Activated CD8-positive, alpha-beta memory T cell treated with anti-CD3 and anti-CD28 coated beads for 4 hours (primary cell): ENCODE results near the gene LEO1.

Source experiments
- DNase-seq, 2 donors: peaks; one replicate each; pipeline ENCODE4 v3.0.0-alpha.2; 2020; ENCODE audit warnings: low read depth in 2 of 2

Gene LEO1

GRCh38 chr15:51971375-51972133 is at the start of gene LEO1:
Gene LEO1 (minus strand): TSS chr15:51971778. CDS start chr15:51971745, 33 bp downstream.
- DNase-seq = peak; percentile 78 to 81

- peak; percentile 43 to 62 for DNase-seq
Observed at GRCh38 chr15:52021128-52021671, 49.6 kb upstream of the LEO1 start.

DNA sequence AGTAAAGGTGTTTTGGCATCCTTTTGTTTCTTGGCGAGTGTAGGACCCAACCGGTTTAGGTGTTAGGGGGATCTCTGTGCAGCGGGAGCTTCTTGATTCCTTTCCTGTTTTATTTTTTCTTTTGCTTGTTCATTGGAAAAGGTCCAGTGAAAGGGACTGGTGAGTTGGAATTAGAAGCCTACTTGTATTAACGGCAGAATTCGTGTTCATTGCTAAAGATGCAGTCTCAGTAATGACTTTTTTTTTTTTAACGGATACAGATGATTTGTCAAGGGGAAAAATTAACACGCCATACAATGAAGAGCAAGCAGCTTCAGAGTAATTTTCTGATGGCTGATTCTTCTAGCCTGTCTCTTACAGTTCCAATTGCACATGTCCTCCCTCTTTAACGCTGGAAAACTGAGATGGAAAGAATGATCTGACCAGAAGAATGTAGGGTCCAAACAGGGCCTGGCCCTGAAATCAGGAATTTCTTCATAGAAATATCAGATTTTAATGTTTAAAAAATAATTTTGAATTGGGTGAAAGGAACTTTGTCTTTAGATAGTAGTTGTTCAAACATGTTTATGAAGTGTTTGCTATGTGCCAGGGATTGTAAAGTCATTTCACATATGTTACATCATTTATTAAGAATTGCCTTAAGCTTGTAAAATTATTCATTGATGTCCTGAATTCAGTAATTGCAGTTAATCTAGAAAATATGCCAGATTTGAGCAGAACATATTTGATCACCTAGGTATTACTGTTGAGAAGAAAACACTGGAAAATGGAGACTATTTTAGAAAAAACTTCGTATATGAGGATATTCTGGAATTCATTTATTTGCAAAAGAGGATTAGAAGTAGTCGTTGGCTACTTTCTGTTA is 48.9 kb upstream of the LEO1 start:
- no peak for DNase-seq

DNA sequence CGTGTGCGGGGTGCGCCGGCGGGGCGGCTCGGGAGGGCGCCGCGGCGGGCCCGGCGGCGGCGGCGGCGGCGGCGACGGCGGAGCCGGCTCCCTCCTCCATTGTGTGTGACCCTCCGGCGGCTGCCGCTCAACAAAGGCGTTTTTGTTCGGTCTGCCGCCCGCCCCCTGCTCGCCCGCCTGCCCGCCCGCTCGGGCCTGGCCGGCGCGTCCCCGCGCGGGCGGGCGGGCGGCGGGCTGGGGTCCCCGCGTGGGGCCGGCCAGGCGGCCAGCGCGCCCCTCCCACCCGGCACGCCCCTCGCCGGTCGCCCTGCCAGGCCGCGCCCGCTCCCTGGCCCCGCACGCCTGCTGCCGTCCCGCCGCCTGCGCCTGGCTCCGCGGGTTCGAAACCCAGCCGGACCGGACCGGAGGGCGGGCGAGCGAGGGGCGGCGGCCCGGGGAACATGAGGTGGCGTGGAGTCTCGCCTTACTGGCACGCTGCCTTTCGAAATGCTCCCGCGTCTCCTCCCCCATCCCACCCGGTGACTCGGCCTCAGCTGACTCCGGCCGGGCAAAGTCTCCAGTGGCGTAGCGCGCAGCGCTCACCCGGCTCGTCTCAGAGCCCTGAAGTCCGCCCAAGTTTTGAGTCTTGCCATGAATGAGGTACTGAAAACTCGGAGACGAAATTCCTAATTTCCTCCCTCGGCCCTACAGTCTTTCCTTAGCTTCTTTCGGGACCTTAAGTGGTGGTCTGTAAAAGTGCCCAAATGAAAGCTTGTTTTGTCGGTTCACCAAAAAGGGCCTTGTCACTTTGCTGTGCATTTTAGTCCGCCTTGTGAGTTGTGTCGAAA is 48.0 kb upstream of the LEO1 start:
- DNase-seq = peak; percentile 22 to 41

- DNase-seq = peak; percentile 88 to 92
Observed at GRCh38 chr15:52018693-52019393, 47.3 kb upstream of the LEO1 start, which contains the start of gene MAPK6. Gene MAPK6 (plus strand): TSS chr15:52019219. CDS start chr15:52046461, 27,242 bp downstream.

GRCh38 chr15:52018244-52018643 is 46.7 kb upstream of the LEO1 start:
- no peak for DNase-seq

DNA sequence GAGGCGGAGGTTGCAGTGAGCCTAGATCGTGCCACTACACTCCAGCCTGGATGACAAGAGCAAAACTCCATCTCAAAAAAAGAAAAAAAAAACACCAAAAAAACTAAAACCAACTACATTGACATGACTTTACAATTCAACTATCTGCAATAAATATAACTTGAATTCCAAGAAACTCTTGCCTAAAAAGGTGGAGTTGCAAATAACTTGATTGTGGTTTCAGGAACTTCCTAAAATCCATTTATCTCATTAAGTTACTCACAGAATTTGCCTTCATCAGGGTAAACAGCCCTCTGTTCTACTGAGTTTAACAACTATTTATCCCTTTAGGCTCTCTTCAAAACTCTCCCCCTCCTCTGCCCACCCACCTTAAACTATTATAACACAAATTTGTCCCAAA is 44.7 kb upstream of the LEO1 start:
- no peak for DNase-seq

DNA sequence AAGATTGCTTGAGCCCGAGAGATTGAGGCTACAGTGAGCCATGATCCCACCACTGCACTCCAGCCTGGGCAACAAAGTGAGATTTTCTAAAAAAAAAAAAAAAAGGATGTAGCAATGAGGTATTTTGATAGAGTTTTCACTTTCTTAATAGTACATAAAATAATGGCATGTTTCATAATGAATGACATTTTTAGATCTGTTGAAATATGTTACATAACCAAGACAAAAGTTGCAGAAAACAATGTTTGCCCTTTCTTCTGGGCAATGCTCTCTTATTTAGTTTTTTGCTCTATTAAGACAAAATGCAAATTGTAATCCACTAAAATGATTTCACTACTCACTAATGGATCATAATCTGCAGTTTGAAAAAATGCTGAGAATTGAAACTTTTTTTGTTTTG is 43.0 kb upstream of the LEO1 start:
- DNase-seq = no peak

DNA sequence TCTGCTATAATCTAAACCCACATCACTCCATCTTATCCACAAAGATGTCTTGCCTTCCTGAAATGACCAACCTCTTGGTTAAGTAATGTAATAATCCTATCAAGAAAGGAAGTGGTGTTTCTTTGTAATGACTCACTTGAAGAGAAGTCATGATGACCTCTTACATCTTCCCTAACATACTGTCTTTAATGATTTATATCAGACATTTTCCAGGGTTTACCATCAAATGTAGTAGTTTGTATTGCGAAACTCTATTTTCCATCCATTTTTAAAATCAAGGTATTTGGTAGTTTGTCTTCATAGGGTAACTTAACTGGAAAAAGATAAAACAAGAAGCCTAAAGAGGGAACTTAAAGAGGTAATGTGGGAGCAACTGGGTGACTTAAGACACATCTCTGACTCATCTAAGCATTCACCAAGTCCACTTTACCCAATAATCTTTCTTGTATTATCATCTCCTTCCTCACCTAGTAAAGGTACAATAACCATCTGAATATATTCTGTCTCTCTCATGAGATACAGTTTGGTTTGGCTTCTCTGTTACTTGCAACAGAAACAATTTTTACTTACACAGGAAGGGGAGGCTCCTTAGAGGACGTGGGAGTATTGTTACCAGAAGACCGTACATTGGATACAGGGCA is 41.7 kb upstream of the LEO1 start:
- DNase-seq = no peak

DNA sequence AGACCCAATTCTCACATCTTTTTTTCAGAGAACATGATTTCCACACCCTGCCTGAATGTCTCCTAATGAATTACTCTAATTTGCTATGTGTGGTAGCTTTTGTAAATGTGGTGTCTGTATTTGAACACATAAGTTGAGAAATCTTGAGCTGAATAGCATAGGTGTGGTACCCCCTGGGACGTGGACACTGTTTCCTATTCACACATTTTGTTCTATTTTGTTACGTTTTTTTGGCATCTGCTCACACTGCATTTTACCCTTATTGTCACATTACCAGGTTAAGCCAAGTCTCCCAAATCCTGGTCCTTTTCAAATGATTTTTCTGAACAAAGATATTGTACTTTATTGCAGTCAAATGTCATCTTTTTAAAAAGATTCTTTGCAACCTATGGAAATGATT is 40.6 kb upstream of the LEO1 start:
- DNase-seq = no peak

GRCh38 chr15:52011711-52012144 is 40.1 kb upstream of the LEO1 start:
- DNase-seq = no peak

GRCh38 chr15:52010633-52011595 is 39.3 kb upstream of the LEO1 start:
- no peak for DNase-seq

DNA sequence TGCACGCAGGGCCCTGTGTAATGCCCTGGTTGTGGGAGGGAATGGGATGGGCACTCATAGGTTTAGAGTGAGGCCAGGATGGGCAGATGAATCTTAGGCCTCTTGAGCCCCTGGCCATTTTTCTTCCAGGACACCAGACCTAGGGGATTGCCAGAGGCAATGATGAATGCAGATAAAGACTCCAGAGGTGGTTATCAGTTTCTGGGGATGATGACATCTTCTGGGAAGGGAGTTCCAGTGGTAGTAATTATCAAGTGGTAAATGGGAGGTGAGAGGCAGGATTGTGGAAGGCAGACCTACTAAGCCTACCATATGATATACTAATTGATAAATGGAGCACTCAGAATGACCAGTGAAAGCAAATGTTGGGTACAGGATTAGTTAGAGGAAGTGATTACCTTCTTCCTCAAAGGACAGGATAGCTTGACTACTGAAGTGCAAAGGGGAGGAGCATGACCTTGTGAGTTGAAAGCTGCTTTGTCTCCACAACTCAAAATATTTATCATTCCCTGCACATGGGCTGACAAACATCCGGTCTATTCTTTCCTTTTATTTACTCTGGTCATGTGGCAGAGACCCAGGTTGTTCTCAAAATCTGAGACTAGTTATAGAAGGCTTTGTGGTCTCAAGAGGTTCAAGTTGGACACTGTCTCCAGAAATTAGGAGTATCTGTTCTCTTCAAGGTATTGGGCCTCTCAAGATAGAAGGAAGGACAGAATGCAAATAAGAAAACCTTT is 37.3 kb upstream of the LEO1 start:
- no peak for DNase-seq

DNA sequence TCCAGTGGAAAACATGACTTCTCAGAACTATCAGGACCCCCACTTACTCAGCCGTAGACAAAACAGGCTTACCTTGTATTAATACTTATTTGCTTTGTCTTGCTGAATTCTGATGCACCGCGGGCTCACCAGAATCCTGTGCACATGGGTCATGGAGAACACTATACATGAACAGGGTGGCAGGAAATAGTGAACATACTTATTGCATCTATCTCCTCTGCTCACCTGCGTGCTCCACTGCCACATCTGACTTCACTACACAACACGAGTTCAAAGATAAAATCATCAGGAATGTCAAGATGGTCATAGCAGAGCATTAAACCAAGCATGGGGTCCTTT is 36.8 kb upstream of the LEO1 start:
- DNase-seq = no peak

- no peak for DNase-seq
Observed at GRCh38 chr15:52006702-52007340, 35.2 kb upstream of the LEO1 start.

DNA sequence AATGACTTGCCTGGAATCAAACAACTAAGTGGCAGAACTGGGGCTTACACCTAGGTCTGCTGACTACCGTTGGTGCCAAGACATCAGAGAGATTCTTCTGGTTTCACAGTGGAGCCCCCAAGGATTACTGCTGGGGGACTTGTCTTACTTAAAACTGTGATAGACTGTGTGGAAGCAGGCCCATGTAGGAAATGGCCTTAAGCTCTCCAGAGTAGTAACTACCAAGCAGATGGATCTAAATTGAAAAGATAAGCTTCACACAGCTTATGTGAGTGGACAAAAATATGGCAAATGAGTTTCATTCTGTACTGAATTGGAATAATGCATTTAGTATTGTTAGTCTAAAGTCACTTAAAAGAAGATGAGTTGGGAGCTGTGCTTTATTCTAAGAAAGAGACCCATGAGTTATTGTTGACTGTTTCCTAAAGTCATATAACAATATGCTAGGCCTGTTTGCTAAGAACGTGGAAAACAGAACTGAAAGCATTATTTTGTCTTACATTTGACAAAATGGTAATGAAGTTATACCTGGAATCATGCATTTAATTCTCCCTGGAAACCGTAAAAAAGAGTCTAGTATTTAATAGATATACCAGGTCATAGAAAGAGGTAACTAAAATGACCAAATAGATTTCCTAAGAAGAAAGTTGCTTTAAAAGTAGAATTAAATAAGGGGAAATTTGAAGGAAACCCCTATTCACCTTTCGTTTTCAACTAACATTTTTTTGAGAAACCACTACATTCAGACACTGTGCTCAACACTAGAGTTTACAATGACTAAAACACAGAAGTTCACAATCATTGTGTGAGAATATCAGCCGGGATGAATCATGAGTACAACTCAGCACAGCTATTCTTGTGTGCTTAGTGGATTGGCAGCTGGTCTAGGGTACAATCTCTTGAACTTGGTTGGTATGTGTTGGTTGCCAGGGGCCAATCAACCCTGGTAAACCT is 34.4 kb upstream of the LEO1 start:
- DNase-seq = no peak

DNA sequence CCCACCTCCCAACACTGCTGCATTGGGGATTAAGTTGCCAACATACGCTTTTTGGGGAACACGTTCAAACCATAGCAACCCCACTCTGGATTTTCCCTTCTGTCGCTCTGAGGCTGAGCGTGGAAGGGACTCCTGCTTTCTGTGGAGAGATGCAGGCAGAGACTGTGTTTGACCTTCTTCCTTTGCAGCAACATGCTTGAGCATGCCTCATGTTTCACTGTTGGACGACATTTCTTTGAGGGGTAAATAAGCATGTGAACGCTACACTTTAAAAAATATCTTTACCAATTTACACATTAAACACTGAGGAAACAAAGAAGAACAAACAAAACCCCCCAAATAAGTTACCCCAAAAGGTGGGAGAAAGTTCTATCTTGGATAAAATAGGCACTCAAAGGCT is 33.2 kb upstream of the LEO1 start:
- DNase-seq = no peak
